BLaER1 (cell line): ENCODE data around the gene AMHR2.
"Not testable (repeated sequence)": the region's sequence is repeated elsewhere in the genome, so short reads cannot be mapped to it uniquely, and the experiment has no call there.

Experiments
- H3K27ac ChIP-seq: shearing (Covaris generic); formaldehyde crosslinking; 2 replicates; pipeline ENCODE4 v1.8.1; 2022
- H3K27me3 ChIP-seq: shearing (Covaris generic); formaldehyde crosslinking; 2 replicates; pipeline ENCODE4 v1.8.1; 2022
- H3K36me3 ChIP-seq: shearing (Covaris generic); formaldehyde crosslinking; 2 replicates; pipeline ENCODE4 v1.8.1; 2022
- H3K4me1 ChIP-seq: shearing (Covaris generic); formaldehyde crosslinking; 2 replicates; pipeline ENCODE4 v1.8.1; 2022
- H3K4me2 ChIP-seq: shearing (Covaris generic); formaldehyde crosslinking; 2 replicates; pipeline ENCODE4 v1.8.1; 2022
- H3K4me3 ChIP-seq: shearing (Covaris generic); formaldehyde crosslinking; 2 replicates; pipeline ENCODE4 v1.8.1; 2022
- H3K9ac ChIP-seq: shearing (Covaris generic); formaldehyde crosslinking; 2 replicates; pipeline ENCODE4 v1.8.1; 2022
- H3K9me3 ChIP-seq: shearing (Covaris generic); formaldehyde crosslinking; 2 replicates; pipeline ENCODE4 v1.8.1; 2022
- H4K20me1 ChIP-seq: shearing (Covaris generic); formaldehyde crosslinking; 2 replicates; pipeline ENCODE4 v1.8.1; 2022
- Cebpa-rat ChIP-seq: shearing (Covaris generic); IDR thresholded peaks from 2 replicates; pipeline ENCODE4 v1.8.1; 2022

AMHR2 gene

DNA sequence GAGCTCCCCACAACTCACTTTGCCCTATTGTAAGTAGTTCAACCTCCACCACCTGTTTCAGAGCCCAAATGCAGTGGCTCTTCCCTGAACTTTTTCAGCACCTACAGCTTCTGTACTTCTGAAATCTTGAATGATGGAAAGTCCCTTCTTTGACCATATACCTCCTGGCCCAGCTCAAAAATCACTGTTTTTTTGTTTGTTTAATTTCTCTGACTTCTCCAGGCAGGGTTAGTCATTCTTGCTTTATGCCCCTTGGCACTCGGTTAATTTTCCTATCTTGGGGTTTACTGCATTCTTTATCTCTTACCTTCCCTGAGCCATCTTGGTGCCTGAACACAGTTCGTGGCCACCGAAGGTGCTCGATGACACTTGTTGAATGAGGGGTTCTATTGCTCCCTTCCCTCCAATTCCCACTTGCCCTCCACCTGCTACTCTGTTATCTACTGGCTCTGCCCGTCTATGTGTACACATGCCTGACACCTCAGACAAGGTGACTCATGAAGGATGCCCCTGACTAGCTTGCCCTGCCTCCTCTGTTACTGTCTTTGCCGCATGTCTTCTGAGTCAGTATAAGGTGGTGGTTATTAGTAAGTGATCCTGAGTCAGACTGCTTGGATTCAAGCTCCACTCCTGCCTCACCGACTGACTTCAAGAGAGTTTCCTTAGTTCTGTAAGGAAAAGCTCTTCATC is 4.4 kb downstream of the AMHR2 start:
- Histone ChIP-seq H3K4me2 (no peak overlapping the region), H3K27me3 (no peaks in the 10 kb centered on the region), H3K9me3 (no peaks in the 10 kb centered on the region), H3K27ac (no peak overlapping the region), H4K20me1 (no peaks in the 10 kb centered on the region), H3K4me1 (no peaks in the 10 kb centered on the region), H3K4me3 (no peak overlapping the region), H3K36me3 (no peaks in the 10 kb centered on the region), H3K9ac (no peak overlapping the region)
- TF ChIP-seq Cebpa-rat = no peak

DNA sequence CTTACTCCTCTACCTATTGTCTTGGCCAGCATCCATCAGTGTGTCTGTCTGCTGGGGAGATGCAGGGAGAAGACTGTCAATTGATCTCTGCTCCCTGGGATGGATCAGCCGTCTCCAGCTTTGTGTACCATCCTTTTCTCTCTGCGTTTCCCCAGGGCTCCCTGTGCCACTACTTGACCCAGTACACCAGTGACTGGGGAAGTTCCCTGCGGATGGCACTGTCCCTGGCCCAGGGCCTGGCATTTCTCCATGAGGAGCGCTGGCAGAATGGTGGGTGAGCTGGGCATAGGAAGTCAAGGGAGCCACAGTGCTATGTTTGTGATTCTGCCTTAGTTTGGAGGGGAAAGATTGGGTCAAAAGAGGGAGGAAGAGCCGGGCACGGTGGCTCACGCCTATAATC is 5.1 kb downstream of the AMHR2 start:
- H3K36me3 ChIP-seq = no peaks in the 10 kb centered on the region
- no peaks in the 10 kb centered on the region for H3K9me3 ChIP-seq
- no peak overlapping the region for H3K27ac ChIP-seq
- H3K4me2 ChIP-seq = no peak overlapping the region
- no peaks in the 10 kb centered on the region for H3K4me1 ChIP-seq
- H3K4me3 ChIP-seq = no peak overlapping the region
- no peaks in the 10 kb centered on the region for H3K27me3 ChIP-seq
- H4K20me1 ChIP-seq = no peaks in the 10 kb centered on the region
- H3K9ac ChIP-seq = no peak overlapping the region
- TF ChIP-seq Cebpa-rat = no peak

DNA sequence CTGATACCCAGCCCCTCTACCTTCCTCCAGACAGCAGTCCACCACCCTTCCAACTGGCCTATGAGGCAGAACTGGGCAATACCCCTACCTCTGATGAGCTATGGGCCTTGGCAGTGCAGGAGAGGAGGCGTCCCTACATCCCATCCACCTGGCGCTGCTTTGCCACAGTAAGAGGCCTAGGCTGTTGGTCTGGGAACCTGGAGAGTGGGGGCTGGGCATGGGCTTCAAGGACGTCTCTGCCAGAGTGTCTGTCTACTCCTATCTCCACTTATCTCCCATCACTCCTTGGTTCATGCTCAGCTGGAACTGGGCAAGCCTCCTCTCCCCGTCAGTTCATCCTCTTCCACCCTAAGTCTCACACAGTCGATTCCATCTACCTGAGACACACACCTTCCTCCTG is 6.5 kb downstream of the AMHR2 start:
- Histone ChIP-seq H3K36me3 (no peaks in the 10 kb centered on the region), H3K27me3 (no peaks in the 10 kb centered on the region), H3K27ac (no peak overlapping the region), H3K4me3 (no peak overlapping the region), H3K9ac (no peak overlapping the region), H3K4me2 (no peak overlapping the region), H3K9me3 (no peaks in the 10 kb centered on the region), H3K4me1 (no peaks in the 10 kb centered on the region), H4K20me1 (no peaks in the 10 kb centered on the region)
- TF ChIP-seq Cebpa-rat = no peak

DNA sequence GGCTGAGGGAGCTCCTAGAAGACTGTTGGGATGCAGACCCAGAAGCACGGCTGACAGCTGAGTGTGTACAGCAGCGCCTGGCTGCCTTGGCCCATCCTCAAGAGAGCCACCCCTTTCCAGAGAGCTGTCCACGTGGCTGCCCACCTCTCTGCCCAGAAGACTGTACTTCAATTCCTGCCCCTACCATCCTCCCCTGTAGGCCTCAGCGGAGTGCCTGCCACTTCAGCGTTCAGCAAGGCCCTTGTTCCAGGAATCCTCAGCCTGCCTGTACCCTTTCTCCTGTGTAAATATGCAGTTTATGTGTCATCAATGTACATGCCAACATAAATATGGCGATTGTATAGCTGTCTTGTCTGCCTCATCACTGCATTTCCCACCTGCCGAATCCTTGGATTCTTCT is 7.5 kb downstream of the AMHR2 start:
- H3K4me2 ChIP-seq = no peak overlapping the region
- TF ChIP-seq Cebpa-rat = no peak
- no peak overlapping the region for H3K27ac ChIP-seq
- H4K20me1 ChIP-seq = no peaks in the 10 kb centered on the region
- no peaks in the 10 kb centered on the region for H3K36me3 ChIP-seq
- H3K4me1 ChIP-seq = no peaks in the 10 kb centered on the region
- no peaks in the 10 kb centered on the region for H3K27me3 ChIP-seq
- no peaks in the 10 kb centered on the region for H3K9me3 ChIP-seq
- H3K9ac ChIP-seq = no peak overlapping the region
- no peak overlapping the region for H3K4me3 ChIP-seq

DNA sequence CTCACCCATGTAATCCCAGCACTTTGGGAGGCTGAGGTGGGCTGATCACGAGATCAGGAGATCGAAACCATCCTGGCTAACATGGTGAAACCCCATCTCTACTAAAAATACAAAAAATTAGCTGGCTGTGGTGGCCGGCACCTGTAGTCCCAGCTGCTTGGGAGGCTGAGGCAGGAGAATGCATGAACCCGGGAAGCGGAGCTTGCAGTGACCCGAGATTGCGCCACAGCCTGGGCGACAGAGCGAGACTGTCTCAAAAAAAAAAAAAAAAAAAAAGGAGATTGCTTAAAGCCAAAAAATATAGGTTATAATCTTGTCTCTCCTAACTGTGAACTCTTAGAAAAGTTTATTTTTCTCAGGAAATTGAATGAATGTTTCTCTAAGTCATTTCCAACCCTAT is 11.7 kb downstream of the AMHR2 start:
- H3K27me3 ChIP-seq, H3K4me2 ChIP-seq, H3K36me3 ChIP-seq, H3K27ac ChIP-seq, H3K9me3 ChIP-seq, H3K4me1 ChIP-seq, H3K9ac ChIP-seq, H4K20me1 ChIP-seq, H3K4me3 ChIP-seq: not testable (repeated sequence)
- peak; percentile 59; the same call in 1 of the 2 replicates for TF ChIP-seq Cebpa-rat

DNA sequence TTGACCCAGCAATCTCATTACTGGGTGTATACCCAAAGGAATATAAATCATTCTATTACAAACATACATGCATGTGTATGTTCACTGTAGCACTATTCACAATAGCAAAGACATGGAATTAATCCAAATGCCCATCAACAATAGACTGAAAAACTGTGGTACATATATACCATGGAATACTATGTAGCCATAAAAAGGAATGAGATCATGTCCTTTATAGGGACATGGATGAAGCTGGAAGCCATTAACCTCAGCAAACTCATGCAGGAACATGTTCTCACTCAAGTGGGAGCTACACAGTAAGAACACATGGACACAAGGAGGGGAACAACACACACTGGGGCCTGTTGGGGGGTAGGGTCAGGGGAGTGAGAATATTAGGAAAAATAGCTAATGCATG is 15.9 kb downstream of the AMHR2 start:
- H3K4me2 ChIP-seq, H3K4me3 ChIP-seq, H3K27me3 ChIP-seq, H3K27ac ChIP-seq, H3K9ac ChIP-seq, H3K9me3 ChIP-seq: not testable (repeated sequence)
- Histone ChIP-seq H4K20me1 (peaks cover 23% of the 10 kb centered on the region), H3K36me3 (peaks cover 16% of the 10 kb centered on the region), H3K4me1 (peaks cover 32% of the 10 kb centered on the region)

DNA sequence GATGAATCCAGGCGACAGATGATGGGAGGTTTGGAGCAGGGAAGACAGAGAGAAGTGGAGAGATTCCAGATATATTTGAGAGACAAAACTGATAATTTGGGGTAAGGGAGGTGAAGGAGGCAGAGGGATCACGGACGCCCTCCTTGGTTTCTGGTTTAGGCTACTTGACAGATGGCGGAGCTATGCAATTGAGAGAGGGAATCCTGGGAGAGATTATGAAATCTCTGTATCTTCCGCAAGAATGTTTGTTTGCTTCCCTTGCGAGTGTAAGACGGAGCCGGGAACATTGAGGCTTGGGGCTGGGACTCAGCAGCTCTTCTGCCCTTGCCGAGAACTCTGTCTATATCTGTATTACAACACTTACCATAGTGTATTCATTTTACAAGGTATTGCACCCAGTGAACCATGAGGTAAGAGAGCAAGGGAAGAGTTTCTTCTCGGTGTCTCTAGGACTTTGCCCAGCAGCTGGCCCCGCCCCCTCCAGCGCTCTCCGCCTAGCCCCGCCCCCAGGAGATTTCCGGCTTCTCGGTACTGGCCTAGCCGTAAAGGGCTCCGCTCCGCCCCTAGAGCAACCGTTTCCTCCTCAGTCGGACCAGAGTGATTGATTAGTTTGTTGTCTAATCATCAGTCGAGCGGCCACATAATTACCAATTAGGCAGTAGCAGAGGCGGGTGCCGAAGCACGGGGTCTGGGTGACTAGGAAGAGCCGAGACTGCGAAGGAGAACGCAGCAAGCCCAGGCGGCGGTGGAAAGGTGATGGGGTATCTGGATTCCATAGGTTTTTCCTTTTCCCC is 17.6 kb downstream of the AMHR2 start, which contains the start of gene PRR13:
Gene PRR13, plus strand, starts transcription at position 695 of the 794 bp plus-strand sequence. CDS start 981 bp downstream, outside the sequence.
- Histone ChIP-seq H3K27ac (peak within 1 kb of the TSS; percentile 89), H3K4me1 (peaks cover 41% of the 10 kb centered on the region), H3K27me3 (no peaks in the 10 kb centered on the region), H4K20me1 (peaks cover 38% of the 10 kb centered on the region), H3K9ac (peak within 1 kb of the TSS; percentile 88), H3K4me2 (peak within 1 kb of the TSS; percentile 94), H3K4me3 (peak within 1 kb of the TSS; percentile 80), H3K36me3 (peaks cover 33% of the 10 kb centered on the region), H3K9me3 (no peaks in the 10 kb centered on the region)
- TF ChIP-seq Cebpa-rat = peak; percentile 81; the same call in 1 of the 2 replicates

DNA sequence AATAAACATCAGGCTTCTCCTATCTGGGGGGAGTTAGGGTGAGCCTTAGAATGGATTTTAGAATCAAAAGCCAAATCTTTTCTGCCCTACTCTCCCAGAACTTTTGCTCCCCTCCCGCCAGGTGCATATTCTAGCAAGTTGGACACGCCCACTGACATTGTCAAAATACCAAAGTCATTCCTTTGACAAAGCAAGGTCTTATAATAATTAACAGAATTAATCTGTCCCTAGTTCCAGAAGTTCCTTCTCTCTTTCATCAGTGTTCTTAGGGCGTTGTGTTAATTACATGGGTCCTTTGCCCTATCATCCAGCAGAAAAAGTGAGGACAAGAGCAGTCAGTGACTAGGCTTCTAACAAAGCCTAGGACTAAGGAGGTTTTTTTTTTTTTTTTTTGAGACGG is 20.3 kb downstream of the AMHR2 start:
- peak overlapping the region; percentile 94 for H3K4me2 ChIP-seq
- peaks cover 41% of the 10 kb centered on the region for H3K4me1 ChIP-seq
- no peak for TF ChIP-seq Cebpa-rat
- no peak overlapping the region for H3K27ac ChIP-seq
- H3K36me3 ChIP-seq = peaks cover 60% of the 10 kb centered on the region
- peaks cover 38% of the 10 kb centered on the region for H4K20me1 ChIP-seq
- H3K27me3 ChIP-seq = no peaks in the 10 kb centered on the region
- H3K4me3 ChIP-seq = peak overlapping the region; percentile 31; the same call in 1 of the 2 replicates
- H3K9me3 ChIP-seq = no peaks in the 10 kb centered on the region
- H3K9ac ChIP-seq = no peak overlapping the region

DNA sequence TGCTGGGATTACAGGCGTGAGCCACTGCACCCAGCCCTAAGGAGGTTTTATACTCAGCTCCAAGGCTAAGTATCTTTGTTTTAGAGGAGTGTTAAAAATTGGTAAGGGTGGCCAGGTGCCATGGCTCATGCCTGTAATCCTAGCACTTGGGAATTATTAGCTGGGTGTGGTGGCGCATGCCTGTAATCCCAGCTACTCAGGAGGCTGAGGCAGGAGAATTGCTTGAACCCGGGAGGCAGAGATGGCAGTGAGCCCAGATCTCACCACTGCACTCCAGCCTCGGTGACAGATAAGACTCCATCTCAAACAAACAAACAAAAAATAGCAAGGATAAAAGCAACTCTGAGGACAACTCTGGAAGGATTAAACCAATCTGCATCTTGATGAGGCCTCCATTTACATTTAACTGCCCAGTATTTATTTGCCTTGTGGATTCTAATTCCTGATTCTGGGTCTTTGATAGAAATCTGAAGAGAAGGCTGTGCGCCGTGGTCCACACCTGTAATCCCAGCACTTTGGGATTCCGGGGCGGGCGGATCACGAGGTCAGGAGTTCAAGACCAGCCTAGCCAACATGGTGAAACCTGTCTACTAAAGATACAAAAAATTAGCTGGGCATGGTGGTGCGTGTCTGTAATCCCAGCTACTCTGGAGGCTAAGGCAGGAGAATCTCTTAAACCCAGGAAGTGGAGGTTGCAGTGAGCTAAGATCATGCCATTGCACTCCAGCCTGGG is 21.1 kb downstream of the AMHR2 start:
- Histone ChIP-seq H4K20me1 (peaks cover 38% of the 10 kb centered on the region), H3K4me2 (peak overlapping the region; percentile 36; the same call in 1 of the 2 replicates), H3K4me1 (peaks cover 41% of the 10 kb centered on the region), H3K36me3 (peaks cover 65% of the 10 kb centered on the region)
- H3K4me3 ChIP-seq, H3K9ac ChIP-seq, H3K27ac ChIP-seq, H3K9me3 ChIP-seq, H3K27me3 ChIP-seq: not testable (repeated sequence)

DNA sequence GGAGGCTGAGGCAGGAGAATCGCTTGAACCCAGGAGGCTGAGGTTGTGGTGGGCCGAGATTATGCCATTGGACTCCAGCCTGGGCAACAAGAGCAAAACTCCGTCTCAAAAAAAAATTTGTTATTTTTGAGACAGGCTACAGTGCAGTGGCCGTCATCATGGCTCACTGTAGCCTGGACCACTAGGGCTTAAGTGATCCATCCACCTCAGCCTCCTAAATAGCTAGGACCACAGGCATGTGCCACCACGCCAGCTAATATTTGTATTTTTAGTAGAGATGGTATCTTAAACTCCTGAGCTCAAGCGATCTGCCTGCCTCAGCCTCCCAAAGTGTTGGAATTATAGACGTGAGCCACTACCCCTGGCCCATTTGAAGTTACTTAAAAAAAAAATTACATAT is 27.3 kb downstream of the AMHR2 start:
- no peak overlapping the region for H3K4me3 ChIP-seq
- H3K4me2 ChIP-seq = no peak overlapping the region

More for the DNA sequence above, 27.3 kb downstream of the AMHR2 start:
- Histone ChIP-seq H4K20me1 (peaks cover 36% of the 10 kb centered on the region), H3K27me3 (no peaks in the 10 kb centered on the region), H3K4me1 (peaks cover 19% of the 10 kb centered on the region), H3K27ac (no peak overlapping the region), H3K9ac (no peak overlapping the region), H3K9me3 (no peaks in the 10 kb centered on the region), H3K36me3 (peaks cover 63% of the 10 kb centered on the region)
- TF ChIP-seq Cebpa-rat = no peak
